Measurements from ENCODE around the gene JCAD. TPM values are rescaled to one million over a fixed set of nuclear protein-coding genes. Genes with fewer than 3 reads are reported as not detected.

JCAD gene
- total and polyA plus RNA-seq, 10 of the 15 experiments (the other 5 are each of a cell fraction or from before 2014, with no cell fraction given) = 0.28 TPM; not detected in 9

GRCh38 chr10:30014511-30014910, 44.9 kb downstream of the JCAD start:
- no TSS peak for BruUV-seq (replicated peaks)
- FAIRE-seq (no peak), DNase-seq (ENCODE audit: low read depth, low spot score) (no peak), ATAC-seq (no peak)
- H4K20me1 ChIP-seq (ENCODE audit: control insufficient read depth, insufficient read depth) = no peaks in the 10 kb centered on the region
- TF ChIP-seq SP1 (IDR thresholded peaks at IDR 0.05; ENCODE audit: low read depth, low read length) (no peak), NFYA (IDR thresholded peaks at IDR 0.05; ENCODE audit: borderline replicate concordance, low read depth, low read length) (no peak), ZNF274 (IDR thresholded peaks at IDR 0.05; ENCODE audit: insufficient read depth, insufficient read length) (no peak), STAT3 (IDR thresholded peaks at IDR 0.05; ENCODE audit: low read depth, low read length) (no peak), SRF (IDR thresholded peaks at IDR 0.05; ENCODE audit: low read depth in 2 of 2, low read length in 2 of 2) (no peak), CREB1 (IDR thresholded peaks at IDR 0.05; ENCODE audit: low read depth) (no peak), PAX5 (IDR thresholded peaks at IDR 0.05; ENCODE audit: borderline replicate concordance, low read depth, low read length) (no peak), ASH2L (IDR thresholded peaks at IDR 0.05; ENCODE audit: borderline replicate concordance, low read depth) (no peak), WRNIP1 (IDR thresholded peaks at IDR 0.05; ENCODE audit: borderline replicate concordance, low read depth, low read length) (no peak), ELK1 (IDR thresholded peaks at IDR 0.05; ENCODE audit: low read depth, low read length) (no peak), POLR2AphosphoS2 (IDR thresholded peaks at IDR 0.05; ENCODE audit: low read depth, low read length) (no peak), RAD21 (IDR thresholded peaks at IDR 0.05; ENCODE audit: insufficient read depth, low read depth, low read length) (no peak), SREBF2 (IDR thresholded peaks at IDR 0.05; ENCODE audit: low read length) (no peak), ZSCAN29 (IDR thresholded peaks at IDR 0.05) (no peak), ZNF384 (IDR thresholded peaks at IDR 0.05; ENCODE audit: borderline replicate concordance, low read depth, low read length) (no peak), MXI1 (IDR thresholded peaks at IDR 0.05; ENCODE audit: low read depth, low read length) (no peak), RUNX3 (IDR thresholded peaks at IDR 0.05; ENCODE audit: low read length) (no peak)
- no peaks in the 10 kb centered on the region for H3K4me1 ChIP-seq (ENCODE audit: control insufficient read depth, insufficient read depth, low read length)
- H3K36me3 ChIP-seq (ENCODE audit: control insufficient read depth in 2 of 2, insufficient read depth in 2 of 2, low read length in 1 of 2) = no peaks in the 10 kb centered on the region
- ChIA-PET POLR2A (no interaction called here), RAD21 (ENCODE audit: unreplicated experiment) (no interaction called here), CTCF (interaction anchor here (1.3 to 2.5 kb wide), 3 partner anchors 12 to 16 kb away, joined by 3 to 8 read pairs (median 5); no protein-coding TSS in a partner anchor), SMC1A (ENCODE audit: uncharacterized antibody, unreplicated experiment) (no interaction called here)
- H3K9ac ChIP-seq (ENCODE audit: control insufficient read depth, insufficient read depth, low read length) = no peak overlapping the region
- H3K4me2 ChIP-seq (ENCODE audit: control insufficient read depth, insufficient read depth) = no peak overlapping the region
- H3K27ac ChIP-seq (ENCODE audit: control insufficient read depth, insufficient read depth) = no peak overlapping the region
- no peak overlapping the region for H2AFZ ChIP-seq (ENCODE audit: control insufficient read depth, low read depth, low read length)
- no peaks in the 10 kb centered on the region for H3K9me3 ChIP-seq (replicated peaks; ENCODE audit: control insufficient read depth, insufficient read depth, low read length)
- no peaks in the 10 kb centered on the region for H3K27me3 ChIP-seq (replicated peaks in 1 of 2; ENCODE audit: control insufficient read depth in 2 of 2, insufficient read depth in 2 of 2, low read length in 1 of 2)
- H3K4me3 ChIP-seq = no peak overlapping the region
- no peaks in the 10 kb centered on the region for H3K79me2 ChIP-seq (ENCODE audit: control insufficient read depth, insufficient read depth, low read length)
- in situ Hi-C loops (cut with MboI) (loop anchor here (25.0 kb wide), 1 partner anchor 223 kb away; no protein-coding TSS in a partner anchor), intact Hi-C loops (cut with micrococcal nuclease; ENCODE audit: unreplicated experiment) (no loop called here)
- 16% methylated on average over 8 of the region's 8 CpGs for WGBS (ENCODE audit: insufficient coverage, insufficient replicate concordance, low lambda C conversion rate, missing lambda C conversion rate)

Data from GM12878 (cell line).